Hepatic stellate cell (primary cell): Measurements from ENCODE around the gene SNAP47.
"Not testable (repeated sequence)": the region's sequence is repeated elsewhere in the genome, so short reads cannot be mapped to it uniquely, and the experiment has no call there.

Source experiments
- DNase-seq: peaks from one replicate; pipeline ENCODE4 v3.0.0; 2011; ENCODE audit warnings: low spot score

SNAP47 gene, protein sequence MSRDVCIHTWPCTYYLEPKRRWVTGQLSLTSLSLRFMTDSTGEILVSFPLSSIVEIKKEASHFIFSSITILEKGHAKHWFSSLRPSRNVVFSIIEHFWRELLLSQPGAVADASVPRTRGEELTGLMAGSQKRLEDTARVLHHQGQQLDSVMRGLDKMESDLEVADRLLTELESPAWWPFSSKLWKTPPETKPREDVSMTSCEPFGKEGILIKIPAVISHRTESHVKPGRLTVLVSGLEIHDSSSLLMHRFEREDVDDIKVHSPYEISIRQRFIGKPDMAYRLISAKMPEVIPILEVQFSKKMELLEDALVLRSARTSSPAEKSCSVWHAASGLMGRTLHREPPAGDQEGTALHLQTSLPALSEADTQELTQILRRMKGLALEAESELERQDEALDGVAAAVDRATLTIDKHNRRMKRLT

DNA sequence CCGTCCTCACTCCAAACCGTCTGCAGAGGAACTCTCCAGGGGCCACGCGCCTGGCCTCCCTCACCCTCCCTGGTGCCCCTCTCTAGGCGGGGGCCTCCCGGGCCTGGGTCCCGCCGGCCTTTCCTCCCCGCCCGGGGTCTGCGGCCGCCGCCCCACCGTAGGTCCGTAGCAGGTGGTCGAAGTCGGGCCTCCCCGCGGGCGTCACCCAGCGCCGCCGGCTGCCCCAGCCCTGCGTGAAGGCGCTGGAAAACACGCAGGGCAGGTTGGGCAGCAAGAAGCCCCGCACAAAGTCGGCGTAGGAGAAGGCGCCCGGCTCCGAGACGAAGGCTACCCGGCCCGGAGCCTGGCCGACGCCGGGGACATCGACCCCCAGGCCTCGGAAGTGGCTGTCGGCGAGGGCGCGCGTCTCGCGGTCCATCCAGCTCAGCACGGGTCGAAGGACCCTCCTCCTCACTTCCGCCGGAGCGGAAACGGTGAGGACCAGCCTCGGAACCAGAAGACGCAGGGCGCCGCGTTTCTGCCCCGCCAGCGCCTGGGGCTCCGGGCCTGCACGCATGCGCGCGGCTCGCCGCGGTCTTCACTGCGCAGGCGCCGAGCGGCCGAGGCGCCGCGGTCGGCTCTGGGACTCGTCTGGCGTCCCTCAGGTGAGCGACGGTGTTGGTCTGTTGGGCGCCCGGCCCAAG is at the start of gene SNAP47, which contains the start of gene JMJD4:
TSS of gene SNAP47 (plus strand) at position 580 of the 683 bp plus-strand sequence. CDS start 12,302 bp downstream, outside the sequence.
TSS of gene JMJD4 (minus strand) at position 447 of the 683 bp plus-strand sequence. CDS start at position 418, 29 bp downstream.
- peak; percentile 97 for DNase-seq

DNA sequence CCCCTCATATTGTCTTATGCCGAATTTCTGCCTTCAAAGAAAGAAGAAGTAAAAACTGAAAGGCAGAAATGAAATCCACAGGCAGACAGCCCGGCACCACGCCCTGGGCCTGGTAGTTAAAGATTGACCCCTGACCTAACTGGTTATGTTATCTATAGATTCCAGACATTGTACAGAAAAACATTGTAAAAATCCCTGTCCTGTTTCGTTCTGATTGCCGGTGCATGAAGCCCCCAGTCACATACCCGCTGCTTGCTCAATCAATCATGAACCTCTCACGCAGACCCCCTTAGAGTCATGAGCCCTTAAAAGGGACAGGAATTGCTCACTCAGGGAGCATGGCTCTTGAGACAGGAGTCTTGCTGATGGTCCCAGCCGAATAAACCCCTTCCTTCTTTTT is 49.4 kb upstream of the SNAP47 start:
- DNase-seq = no peak

DNA sequence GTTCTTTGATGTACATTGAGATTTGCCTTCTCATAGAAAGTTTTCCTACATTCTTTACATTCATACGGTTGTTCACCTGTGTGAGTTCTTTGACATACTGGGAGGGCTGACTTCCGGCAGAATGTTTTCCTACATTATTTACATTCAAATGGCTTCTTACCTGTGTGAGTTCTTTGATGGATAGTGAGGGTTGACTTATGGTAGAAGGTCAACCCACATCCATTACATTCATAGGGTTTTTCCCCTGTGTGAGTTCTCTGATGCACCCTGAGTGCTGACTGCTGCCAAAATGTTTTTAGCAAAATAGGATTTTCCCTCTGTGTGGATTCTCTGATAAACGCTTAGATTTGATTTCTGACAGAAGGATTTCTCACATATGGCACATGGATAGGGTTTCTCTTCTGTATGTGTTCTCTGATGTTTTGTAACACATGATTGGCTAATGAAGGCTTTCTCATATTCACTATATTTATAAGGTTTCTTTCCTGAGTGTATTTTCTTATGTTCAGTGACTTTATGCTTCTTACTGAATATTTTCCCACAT is 37.8 kb upstream of the SNAP47 start:
- no peak for DNase-seq

DNA sequence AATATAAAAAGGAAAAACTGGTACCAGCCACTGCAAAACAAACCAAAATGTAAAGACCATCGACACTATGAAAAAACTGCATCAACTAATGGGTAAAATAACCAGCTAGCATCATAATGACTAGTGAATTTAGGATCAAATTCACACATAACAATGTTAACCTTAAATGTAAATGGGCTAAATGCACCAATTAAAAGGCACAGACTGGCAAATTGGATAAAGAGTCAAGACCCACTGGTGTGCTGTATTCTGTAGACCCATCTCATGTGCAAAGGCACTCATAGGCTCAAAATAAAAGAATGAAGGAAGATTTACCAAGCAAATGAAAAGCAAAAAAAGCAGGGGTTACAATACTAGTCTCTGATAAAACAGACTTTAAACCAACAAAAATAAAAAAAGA is 33.6 kb upstream of the SNAP47 start:
- DNase-seq = not testable (repeated sequence)

DNA sequence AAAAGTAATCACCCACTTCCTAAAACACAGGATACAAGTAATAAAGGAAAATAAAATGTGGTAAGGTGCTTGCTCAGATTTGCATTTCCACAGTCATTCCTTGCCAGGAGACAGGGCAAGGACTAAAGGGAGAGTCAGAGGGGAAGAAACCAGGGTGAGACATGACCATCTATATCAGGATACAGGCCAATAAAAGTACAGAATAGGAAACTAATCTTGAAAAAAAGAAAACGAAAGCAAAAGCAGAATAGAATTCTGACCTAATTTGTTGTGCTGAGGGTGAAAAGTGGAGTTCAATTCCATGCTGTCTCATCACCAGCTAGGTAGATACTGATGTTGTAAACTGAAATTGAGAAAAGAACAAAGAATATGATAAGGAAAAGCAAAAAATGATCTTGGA is 27.4 kb upstream of the SNAP47 start:
- no peak for DNase-seq

DNA sequence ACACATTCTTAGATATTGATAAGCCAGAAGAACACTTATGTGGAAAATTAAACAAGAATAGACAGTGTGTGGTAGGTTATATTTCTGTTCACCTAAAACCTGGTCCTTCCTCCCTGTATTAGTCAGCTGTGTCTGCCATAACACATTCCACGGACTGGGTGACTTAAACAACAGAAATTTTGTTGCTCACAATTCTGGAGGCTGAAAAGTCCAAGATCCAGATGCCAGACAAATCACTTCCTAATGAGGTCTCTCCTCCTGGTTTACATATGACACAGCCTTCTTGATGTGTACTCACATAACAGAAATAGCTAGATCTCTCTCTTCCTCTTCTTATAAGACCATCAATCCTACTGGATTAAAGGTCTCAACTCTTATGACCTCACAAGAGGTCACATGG is 25.8 kb upstream of the SNAP47 start:
- no peak for DNase-seq

DNA sequence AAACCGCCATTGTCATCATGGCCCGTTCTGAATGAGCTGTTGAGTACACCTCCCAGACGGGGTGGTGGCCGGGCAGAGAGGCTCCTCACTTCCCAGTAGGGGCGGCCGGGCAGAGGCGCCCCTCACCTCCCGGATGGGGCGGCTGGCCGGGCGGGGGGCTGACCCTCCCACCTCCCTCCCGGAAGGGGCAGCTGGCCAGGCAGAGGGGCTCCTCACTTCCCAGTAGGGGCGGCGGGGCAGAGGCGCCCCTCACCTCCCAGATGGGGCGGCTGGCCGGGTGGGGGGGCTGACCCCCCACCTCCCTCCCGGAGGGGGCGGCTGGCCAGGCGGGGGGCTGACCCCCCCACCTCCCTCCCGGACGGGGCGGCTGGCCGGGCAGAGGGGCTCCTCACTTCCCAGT is 24.8 kb upstream of the SNAP47 start:
- DNase-seq = not testable (repeated sequence)

DNA sequence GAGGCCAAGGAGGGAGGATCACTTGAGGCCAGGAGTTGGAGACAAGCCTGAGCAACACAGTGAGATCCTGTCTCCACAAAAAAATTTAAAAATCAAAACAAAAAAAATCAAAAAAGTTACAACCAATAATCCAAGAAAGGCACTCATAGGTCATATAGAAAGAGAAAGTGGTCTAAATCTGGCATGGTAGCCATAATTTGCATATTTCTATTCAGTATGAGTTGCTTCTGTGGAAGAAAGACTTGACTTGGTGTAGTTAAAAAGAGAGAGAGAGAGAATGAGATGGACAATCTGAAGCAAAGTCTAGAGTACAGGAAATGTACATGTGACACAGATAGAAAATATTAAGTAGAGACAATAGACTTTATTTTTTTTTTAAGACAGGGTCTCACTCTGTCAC is 22.6 kb upstream of the SNAP47 start:
- no peak for DNase-seq

DNA sequence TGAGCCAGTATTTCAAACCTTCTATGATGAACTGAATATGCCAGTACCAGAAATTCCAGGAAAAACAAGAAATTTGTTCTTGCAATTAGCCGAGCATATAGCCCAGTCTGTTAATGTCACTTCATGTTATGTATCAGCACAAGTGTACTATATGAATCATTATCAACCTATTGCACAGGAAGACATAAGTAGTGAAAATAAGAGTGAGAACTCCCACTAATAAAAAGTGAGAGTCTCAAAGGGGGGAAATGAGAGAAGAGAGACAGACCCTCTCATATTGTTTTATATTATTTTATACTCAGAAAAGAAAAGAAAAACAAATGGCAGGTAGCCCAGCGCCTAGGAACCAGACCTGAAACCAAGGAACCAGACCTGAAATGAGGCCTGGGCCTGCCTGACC is 16.3 kb upstream of the SNAP47 start:
- no peak for DNase-seq

DNA sequence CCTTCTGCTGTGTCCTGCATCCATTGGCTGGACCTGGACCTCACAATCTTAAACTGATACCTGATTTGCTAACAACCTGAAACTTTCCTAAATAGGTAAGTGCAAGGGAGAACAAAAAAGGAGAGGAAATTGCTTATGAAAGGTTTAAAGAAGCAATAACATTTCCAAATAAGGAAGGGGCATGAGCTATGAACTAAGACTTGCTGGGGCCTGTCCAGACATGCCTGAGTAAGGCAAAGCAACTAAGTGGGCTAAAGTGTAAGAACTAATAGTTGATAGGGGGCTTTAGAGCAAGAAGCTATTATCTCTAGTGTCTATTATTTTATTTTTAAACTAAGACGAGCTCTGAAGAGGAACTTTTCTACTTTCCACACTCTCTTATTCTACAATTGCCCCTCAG is 11.8 kb upstream of the SNAP47 start:
- DNase-seq = no peak

DNA sequence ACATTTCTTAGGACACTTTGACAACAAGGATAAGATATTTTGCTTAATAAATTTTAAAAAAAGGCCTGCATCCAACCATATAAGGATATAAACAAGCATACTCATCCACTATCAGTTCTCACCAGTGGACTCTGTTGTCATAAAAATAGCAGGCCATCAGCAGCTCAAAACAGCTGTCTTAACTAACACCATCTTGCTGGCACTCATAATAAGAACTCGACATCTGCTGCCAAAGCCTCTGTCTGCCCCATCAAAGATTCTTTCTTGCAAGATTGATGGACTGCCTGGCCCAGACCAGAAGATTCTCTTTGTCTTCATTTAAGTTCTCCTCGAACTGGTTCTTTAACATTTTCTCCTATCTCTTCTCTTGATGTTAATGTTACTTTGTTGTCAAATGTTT is 10.2 kb upstream of the SNAP47 start:
- no peak for DNase-seq

DNA sequence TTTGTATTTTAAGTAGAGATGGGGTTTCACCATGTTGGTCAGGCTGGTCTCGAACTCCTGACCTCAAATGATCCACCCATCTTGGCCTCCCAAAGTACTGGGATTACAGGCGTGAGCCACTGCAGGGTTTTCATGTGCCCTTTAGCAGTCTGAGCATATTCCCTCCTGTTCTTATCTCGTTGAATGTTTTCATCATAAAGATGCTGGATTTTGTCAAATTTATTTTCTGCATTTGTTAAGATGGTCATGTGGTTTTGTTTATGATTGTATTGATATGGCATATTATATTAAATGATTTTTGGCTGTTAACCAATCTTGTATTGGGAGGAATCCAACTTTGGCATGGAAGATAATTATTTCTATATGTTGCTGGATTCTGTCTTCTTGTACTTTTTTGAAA is 8.9 kb upstream of the SNAP47 start:
- DNase-seq = no peak

DNA sequence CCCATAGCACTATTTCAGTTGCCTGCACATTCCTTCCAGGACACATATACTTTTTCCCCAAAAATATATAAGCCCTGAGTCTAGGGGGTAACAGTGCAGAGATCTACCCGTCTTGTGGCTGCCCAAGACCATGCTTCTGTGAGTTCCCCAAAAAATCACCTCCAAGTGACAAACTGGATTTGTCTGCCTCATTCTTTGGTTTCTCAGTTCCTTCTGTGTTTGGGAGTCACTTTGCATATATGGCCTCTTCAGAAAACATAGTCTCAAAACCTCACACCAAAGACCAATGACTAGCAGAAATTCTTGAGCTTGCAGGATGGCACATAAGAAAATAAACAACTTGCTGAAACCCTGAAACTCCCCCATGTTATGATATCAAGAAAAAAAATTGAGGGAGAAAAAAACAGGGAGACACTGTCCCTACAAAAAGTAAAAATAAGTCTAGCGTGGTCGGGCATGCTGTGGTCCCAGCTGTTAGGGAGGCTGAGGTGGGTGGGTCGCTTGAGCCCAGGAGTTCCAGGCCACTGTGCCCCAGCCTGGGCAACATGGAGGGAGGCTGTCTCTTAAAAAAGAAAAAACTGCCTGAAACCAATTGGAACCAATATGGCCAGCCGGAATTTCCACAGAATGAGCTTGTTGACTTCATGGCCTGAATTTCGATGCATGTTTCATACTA is 8.2 kb upstream of the SNAP47 start:
- DNase-seq = no peak

DNA sequence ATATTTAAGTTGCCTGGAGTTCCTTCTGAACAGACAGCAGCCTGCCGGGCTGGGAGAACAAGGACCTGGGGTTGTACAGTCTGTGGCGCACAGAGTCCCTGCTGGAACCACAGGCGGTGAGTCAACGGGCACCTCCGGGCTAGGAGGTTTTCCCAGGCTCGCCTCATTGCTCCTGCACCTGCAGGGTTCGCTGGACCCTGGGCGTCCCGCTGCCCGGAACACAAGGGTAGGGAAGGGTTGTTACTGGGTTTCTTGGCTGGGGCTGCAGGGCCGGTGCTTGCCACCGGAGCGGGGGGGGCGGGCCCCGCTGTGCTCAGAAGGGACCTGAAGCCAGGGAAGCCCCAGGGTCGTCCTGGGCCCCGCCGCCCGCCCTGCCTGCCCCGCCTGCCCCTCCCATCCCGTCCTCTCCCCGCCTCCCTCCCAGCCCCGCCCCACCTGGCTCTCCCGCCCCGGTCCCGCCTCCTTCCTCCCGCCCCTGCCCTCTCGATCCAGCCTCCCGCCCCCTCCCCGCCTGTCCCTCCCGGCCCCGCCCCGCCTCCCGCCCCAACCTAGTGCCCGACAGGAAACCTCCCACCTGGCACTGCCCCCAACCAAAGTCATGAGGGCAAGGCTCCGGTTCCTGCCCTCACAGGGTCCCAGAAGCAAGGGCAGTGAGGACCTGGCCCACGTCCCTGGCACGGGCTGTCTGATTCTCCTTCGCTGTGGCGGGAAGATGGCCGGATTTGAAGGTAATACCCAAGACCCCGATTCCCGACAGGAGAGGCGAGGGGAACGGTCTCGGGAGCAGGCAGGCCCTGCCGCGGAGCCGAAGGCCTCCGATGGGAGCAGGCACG is 7.0 kb upstream of the SNAP47 start:
- peak; percentile 56 for DNase-seq

DNA sequence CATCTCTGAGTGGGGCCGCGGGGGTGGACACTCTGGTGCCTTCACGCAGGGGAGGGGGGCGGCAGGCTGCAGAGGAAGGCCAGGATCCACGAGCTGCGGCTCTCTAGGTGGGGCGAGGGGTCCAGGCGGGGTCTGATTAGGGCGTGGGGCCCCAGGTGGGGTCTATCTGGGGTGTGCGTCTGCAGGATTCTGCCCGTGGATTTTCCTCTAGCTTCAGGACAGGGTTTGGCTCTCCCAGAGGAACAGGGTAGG is 6.4 kb upstream of the SNAP47 start:
- DNase-seq = no peak

DNA sequence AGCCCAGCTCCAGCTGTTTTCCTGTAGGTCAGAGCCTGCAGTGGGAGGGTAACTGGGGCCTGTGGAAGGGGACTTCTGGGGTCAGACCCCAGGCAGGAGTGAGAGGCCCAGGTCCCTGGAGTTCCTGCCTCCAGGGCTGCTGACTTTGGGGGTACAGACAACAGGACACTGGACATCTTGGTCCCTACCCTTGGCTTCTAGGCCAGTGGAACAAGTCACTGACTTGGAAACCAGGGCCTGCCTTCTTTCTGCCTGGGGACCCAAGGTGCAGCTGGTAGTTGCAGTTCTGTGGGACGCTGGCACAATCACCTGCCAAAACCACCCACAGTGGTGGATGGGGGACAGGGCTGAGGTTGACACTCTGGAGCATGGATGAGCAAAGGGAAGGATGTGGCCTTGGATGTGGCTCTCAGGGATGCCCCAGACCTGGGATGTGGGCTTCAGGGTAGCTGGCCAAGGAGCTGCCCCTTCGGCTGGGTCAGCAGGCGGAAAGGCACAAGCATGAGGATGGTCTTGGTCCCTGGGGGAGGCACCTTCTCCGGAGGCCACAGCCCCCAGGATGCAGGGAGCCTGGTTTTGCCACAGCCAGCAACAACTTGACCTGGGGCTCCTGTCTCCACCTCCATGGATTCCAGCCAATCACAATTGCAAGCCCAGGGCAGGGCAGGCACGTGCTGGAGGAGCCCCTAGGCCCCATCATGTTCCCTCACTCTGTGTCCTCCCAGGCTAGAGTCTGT is 5.9 kb upstream of the SNAP47 start:
- no peak for DNase-seq

DNA sequence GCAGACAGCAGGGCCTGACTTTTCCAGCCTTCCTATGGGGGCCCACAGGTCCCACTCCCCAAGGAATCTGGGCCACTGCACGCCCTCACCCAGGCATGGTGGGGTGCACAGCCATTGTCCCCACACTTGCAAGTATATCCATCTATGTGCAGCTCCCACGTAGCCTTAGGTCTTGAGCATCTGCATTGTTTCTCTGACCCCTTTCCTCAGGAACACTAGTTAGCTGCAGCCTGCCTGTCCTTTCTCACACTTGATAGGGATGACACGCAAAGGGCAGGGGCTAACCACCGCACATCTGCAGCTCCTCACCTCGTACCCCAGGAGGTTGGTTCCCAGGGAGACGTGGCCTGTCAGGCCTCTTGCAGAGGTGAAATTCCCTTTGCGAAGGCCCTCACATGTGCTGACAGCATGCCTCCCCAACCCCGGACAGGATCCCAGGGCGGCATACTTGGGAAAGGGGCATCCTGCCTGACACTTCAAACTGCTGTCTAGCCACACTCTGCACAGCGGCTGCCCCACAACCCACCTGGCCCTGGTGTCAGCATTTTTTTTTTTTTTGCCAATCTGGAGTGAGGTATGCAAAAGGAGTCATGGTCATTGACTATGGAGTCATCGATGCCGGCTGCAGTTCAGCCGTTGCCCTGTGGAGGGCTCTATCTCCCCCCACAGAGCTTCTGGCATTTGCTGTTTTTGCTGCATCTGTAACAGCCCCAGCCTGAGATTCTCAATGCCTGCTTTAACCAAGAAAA is 5.2 kb upstream of the SNAP47 start:
- peak; percentile 85 for DNase-seq

DNA sequence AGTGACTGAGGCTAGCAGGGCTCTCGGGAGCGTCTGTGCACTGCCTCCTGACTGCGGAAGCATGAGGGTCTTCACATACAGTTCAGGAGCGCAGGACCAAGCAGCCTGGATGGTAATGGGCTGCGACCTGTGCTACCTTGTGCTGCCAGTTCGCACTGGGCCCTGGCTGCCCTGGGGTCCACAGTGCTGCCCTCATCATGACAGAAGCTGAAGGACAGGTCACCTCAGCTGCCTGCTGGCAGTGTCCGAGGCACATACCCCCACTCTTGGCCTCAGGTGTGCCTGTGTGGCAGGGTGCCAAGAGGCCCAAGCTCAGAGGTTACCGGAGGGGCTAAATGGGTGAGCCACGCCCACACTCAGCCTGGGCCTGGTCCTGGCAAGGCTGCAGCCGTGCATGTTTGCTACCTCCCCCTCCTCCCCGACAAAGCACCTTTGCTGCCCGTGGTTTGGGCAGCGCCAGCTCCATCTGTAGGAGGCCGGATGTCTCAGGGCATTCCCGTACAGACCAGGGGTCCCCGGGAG is 4.5 kb upstream of the SNAP47 start:
- no peak for DNase-seq

DNA sequence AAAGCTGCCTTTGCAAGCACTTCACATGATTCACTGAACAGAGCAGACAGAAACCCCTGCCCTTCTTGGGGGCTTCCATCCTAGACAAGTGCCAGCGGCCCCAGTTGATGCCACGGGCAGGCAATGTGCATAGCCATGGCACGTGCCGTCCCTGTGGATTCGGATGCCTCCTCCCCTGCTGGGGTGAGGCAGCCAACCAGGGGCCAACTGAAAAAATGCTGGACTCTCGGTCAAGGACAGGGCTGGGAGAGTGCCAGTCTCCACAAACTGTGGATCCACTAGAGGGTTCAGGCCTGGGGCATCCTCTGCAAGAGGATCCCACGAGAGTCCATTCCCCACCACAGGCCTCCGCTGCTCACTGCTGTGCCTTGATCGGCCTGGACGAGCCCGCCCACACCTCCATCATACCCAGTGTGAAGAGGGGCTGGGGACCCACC is 4.0 kb upstream of the SNAP47 start:
- no peak for DNase-seq
